H9 (cell line): ENCODE results near the gene NEDD9. TPM values are rescaled to one million over a fixed set of nuclear protein-coding genes. Genes with fewer than 3 reads are reported as not detected.

ENCODE experiments used
- DNase-seq: peaks from one replicate; pipeline ENCODE4 v3.0.0-alpha.2; 2017
- H2AFZ ChIP-seq: one replicate; pipeline ENCODE4 v1.6.1; 2013; ENCODE audit warnings: mild to moderate bottlenecking, low read length, control low read depth, moderate library complexity
- H2AK5ac ChIP-seq: 2 replicates; pipeline ENCODE4 v1.6.1; 2013; ENCODE audit warnings: low read length, control low read depth, mixed read lengths; ENCODE audit not compliant: insufficient read length
- H2BK120ac ChIP-seq: one replicate; pipeline ENCODE4 v1.6.1; 2013; ENCODE audit warnings: low read depth, mild to moderate bottlenecking, low read length, control low read depth, inconsistent platforms; ENCODE audit not compliant: poor library complexity, severe bottlenecking
- H2BK12ac ChIP-seq: 2 replicates; pipeline ENCODE4 v1.6.1; 2013; ENCODE audit warnings: low read length, control low read depth, mixed read lengths, low read depth; ENCODE audit not compliant: insufficient read length
- H2BK15ac ChIP-seq: 2 replicates; pipeline ENCODE4 v1.6.1; 2013; ENCODE audit warnings: low read depth, low read length, control low read depth
- H2BK20ac ChIP-seq: one replicate; pipeline ENCODE4 v1.6.1; 2013; ENCODE audit warnings: low read depth, mild to moderate bottlenecking, low read length, control low read depth, inconsistent platforms; ENCODE audit not compliant: poor library complexity, severe bottlenecking
- H2BK5ac ChIP-seq: 2 replicates; pipeline ENCODE4 v1.6.1; 2013; ENCODE audit warnings: low read length, control low read depth, mixed read lengths; ENCODE audit not compliant: insufficient read length
- H3K14ac ChIP-seq: 2 replicates; pipeline ENCODE4 v1.6.1; 2013; ENCODE audit warnings: low read length, control low read depth; ENCODE audit not compliant: insufficient read depth
- H3K18ac ChIP-seq: 2 replicates; pipeline ENCODE4 v1.6.1; 2013; ENCODE audit warnings: low read depth, mild to moderate bottlenecking, mixed read lengths, low read length, control low read depth; ENCODE audit not compliant: insufficient read length
- H3K23ac ChIP-seq: 2 replicates; pipeline ENCODE4 v1.6.1; 2013; ENCODE audit warnings: low read length, control low read depth, mixed read lengths, low read depth; ENCODE audit not compliant: insufficient read length
- H3K23me2 ChIP-seq: 2 replicates; pipeline ENCODE4 v1.6.1; 2013; ENCODE audit warnings: low read depth, mild to moderate bottlenecking, mixed read lengths, low read length, control low read depth; ENCODE audit not compliant: insufficient read length, poor library complexity, severe bottlenecking
- H3K27ac ChIP-seq: 2 replicates; pipeline ENCODE4 v1.5.1; 2013; ENCODE audit warnings: low read length, control low read depth, mixed read lengths, low read depth; ENCODE audit not compliant: insufficient read length
- H3K27me3 ChIP-seq: 2 replicates; pipeline ENCODE4 v1.6.1; 2013; ENCODE audit warnings: low read length, control low read depth, inconsistent platforms; ENCODE audit not compliant: insufficient read depth
- H3K4ac ChIP-seq: 2 replicates; pipeline ENCODE4 v1.6.1; 2013; ENCODE audit warnings: low read depth, mild to moderate bottlenecking, control low read depth, inconsistent platforms, low read length, moderate library complexity
- H3K4me1 ChIP-seq: 2 replicates; pipeline ENCODE4 v1.6.1; 2013; ENCODE audit warnings: low read length, control low read depth, inconsistent platforms; ENCODE audit not compliant: insufficient read depth
- H3K4me2 ChIP-seq: 2 replicates; pipeline ENCODE4 v1.6.1; 2013; ENCODE audit warnings: low read length, control low read depth, mixed read lengths; ENCODE audit not compliant: insufficient read length, insufficient read depth
- H3K56ac ChIP-seq: 2 replicates; pipeline ENCODE4 v1.6.1; 2013; ENCODE audit warnings: low read depth, mild to moderate bottlenecking, mixed read lengths, low read length, control low read depth; ENCODE audit not compliant: insufficient read length
- H3K79me1 ChIP-seq: 2 replicates; pipeline ENCODE4 v1.6.1; 2013; ENCODE audit warnings: low read depth, mild to moderate bottlenecking, moderate library complexity, low read length, control low read depth, inconsistent platforms; ENCODE audit not compliant: insufficient read depth, poor library complexity, severe bottlenecking
- H3K79me2 ChIP-seq: 2 replicates; pipeline ENCODE4 v1.6.1; 2013; ENCODE audit warnings: low read length, control low read depth, inconsistent platforms; ENCODE audit not compliant: insufficient read depth
- H3K9ac ChIP-seq: 2 replicates; pipeline ENCODE4 v1.6.1; 2013; ENCODE audit warnings: low read length, control low read depth, mixed read lengths; ENCODE audit not compliant: insufficient read length; ENCODE audit errors: extremely low read depth
- H3K9me3 ChIP-seq: one replicate; pipeline ENCODE4 v1.6.1; 2013; ENCODE audit warnings: low read depth, low read length, inconsistent platforms; ENCODE audit not compliant: control insufficient read depth
- H3T11ph ChIP-seq: one replicate; pipeline ENCODE4 v1.6.1; 2013; ENCODE audit warnings: mild to moderate bottlenecking, low read length, control low read depth, inconsistent platforms
- H4K20me1 ChIP-seq: one replicate; pipeline ENCODE4 v1.6.1; 2013; ENCODE audit not compliant: control insufficient read depth, insufficient read length, insufficient read depth
- H4K5ac ChIP-seq: 2 replicates; pipeline ENCODE4 v1.6.1; 2013; ENCODE audit warnings: low read depth, mild to moderate bottlenecking, mixed read lengths, low read length, control low read depth; ENCODE audit not compliant: insufficient read length
- H4K8ac ChIP-seq: replicated peaks from 2 replicates; pipeline ENCODE4 v1.6.1; 2013; ENCODE audit warnings: low read length, control low read depth, mixed read lengths, low read depth; ENCODE audit not compliant: insufficient read length
- H4K91ac ChIP-seq: 2 replicates; pipeline ENCODE4 v1.6.1; 2013; ENCODE audit warnings: low read depth, mild to moderate bottlenecking, moderate library complexity, mixed read lengths, low read length, control low read depth; ENCODE audit not compliant: insufficient read length
- H3K27ac Mint-ChIP-seq, 3 experiments: 2 replicates in 2 of 3; 3 replicates in 1 of 3; pipeline ENCODE4 v1.8.0; 2020 to 2021; ENCODE audit warnings: mixed read lengths in 3 of 3, mild to moderate bottlenecking in 1 of 3, moderate library complexity in 1 of 3
- H3K27me3 Mint-ChIP-seq: 2 replicates; pipeline ENCODE4 v1.8.0; 2021; ENCODE audit warnings: low read depth, mild to moderate bottlenecking, moderate library complexity, mixed read lengths
- H3K36me3 Mint-ChIP-seq, 3 experiments: 2 replicates in 2 of 3; 3 replicates in 1 of 3; pipeline ENCODE4 v1.8.0; 2020 to 2021; ENCODE audit warnings: low read depth in 3 of 3, mixed read lengths in 3 of 3; ENCODE audit not compliant: insufficient read depth in 1 of 3
- H3K4me1 Mint-ChIP-seq, 2 experiments: 2 replicates each; pipeline ENCODE4 v1.8.0; 2020; ENCODE audit warnings: mixed read lengths in 2 of 2
- H3K4me3 Mint-ChIP-seq, 2 experiments: 2 replicates in 1 of 2; 3 replicates in 1 of 2; pipeline ENCODE4 v1.8.0; 2020 to 2021; ENCODE audit warnings: mild to moderate bottlenecking in 2 of 2, mixed read lengths in 2 of 2, moderate library complexity in 1 of 2
- H3K9me3 Mint-ChIP-seq, 2 experiments: 2 replicates in 1 of 2; 3 replicates in 1 of 2; pipeline ENCODE4 v1.8.0; 2020; ENCODE audit warnings: mild to moderate bottlenecking in 2 of 2, mixed read lengths in 2 of 2, moderate library complexity in 1 of 2
- WGBS: extraction: QIAGEN DNeasy Blood & Tissue Kit; methylation state at CpG from one replicate; pipeline ENCODE4 v1.1.7; 2013; ENCODE audit warnings: missing lambda C conversion rate, low lambda C conversion rate, mixed read lengths; ENCODE audit not compliant: insufficient read length; ENCODE audit errors: extremely low coverage; 5-methylcytosine and 5-hydroxymethylcytosine counted together
- total RNA-seq: library from RNA; stranded (reverse); gene quantifications from 2 replicates; pipeline ENCODE4 v1.2.1, GENCODE V29; 2021
- TF ChIP-seq, protein P1 (sequence below): fragments of 200-600 bp; sonication (generic); conservative IDR thresholded peaks from 3 replicates; pipeline ENCODE4 v1.8.0; 2021; ENCODE audit warnings: antibody characterized with exemption, mild to moderate bottlenecking

The NEDD9 gene
- total RNA-seq, 1 experiment from 2014 or later: 5.5 TPM

GRCh38 chr6:11142296-11143027, 90.0 kb downstream of the NEDD9 start:
- no peak overlapping the region for H2AK5ac ChIP-seq
- WGBS: no CpG with 5 or more reads among the region's 8 CpGs

More at GRCh38 chr6:11142296-11143027, 90.0 kb downstream of the NEDD9 start:
- Histone ChIP-seq H3K4ac (no peak overlapping the region), H3K4me2 (no peak overlapping the region), H3K9me3 (no peaks in the 10 kb centered on the region), H3K4me1 (peaks cover 8% of the 10 kb centered on the region; the same call in 1 of the 2 replicates), H3K9ac (no peak overlapping the region), H2BK5ac (no peak overlapping the region), H3K79me2 (no peaks in the 10 kb centered on the region), H3K79me1 (no peaks in the 10 kb centered on the region), H4K5ac (no peak overlapping the region), H2BK120ac (no peak overlapping the region), H3K18ac (no peak overlapping the region), H2BK20ac (no peak overlapping the region), H3T11ph (no peak overlapping the region), H3K14ac (no peak overlapping the region), H2BK12ac (no peak overlapping the region), H3K23ac (no peak overlapping the region), H3K27me3 (no peaks in the 10 kb centered on the region), H4K20me1 (no peaks in the 10 kb centered on the region), H2AFZ (no peak overlapping the region), H2BK15ac (no peak overlapping the region), H4K8ac (no peak overlapping the region), H3K23me2 (no peaks in the 10 kb centered on the region), H3K56ac (no peak overlapping the region), H3K27ac (no peak overlapping the region), H4K91ac (no peak overlapping the region)
- Mint-ChIP-seq H3K36me3 (no peaks in the 10 kb centered on the region; a peak in 1 of 7 replicates), H3K27me3 (no peaks in the 10 kb centered on the region; the same call in none of the 2 replicates), H3K27ac (no peak overlapping the region), H3K4me1 (peaks cover 29 to 34% of the 10 kb centered on the region in 2 experiments), H3K4me3 (no peak overlapping the region), H3K9me3 (no peaks in the 10 kb centered on the region)
- DNase-seq: no peak
- TF ChIP-seq, protein P1, sequence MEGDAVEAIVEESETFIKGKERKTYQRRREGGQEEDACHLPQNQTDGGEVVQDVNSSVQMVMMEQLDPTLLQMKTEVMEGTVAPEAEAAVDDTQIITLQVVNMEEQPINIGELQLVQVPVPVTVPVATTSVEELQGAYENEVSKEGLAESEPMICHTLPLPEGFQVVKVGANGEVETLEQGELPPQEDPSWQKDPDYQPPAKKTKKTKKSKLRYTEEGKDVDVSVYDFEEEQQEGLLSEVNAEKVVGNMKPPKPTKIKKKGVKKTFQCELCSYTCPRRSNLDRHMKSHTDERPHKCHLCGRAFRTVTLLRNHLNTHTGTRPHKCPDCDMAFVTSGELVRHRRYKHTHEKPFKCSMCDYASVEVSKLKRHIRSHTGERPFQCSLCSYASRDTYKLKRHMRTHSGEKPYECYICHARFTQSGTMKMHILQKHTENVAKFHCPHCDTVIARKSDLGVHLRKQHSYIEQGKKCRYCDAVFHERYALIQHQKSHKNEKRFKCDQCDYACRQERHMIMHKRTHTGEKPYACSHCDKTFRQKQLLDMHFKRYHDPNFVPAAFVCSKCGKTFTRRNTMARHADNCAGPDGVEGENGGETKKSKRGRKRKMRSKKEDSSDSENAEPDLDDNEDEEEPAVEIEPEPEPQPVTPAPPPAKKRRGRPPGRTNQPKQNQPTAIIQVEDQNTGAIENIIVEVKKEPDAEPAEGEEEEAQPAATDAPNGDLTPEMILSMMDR: no peak
